Type B pancreatic cell (in vitro differentiated cells): ENCODE measurements around the gene PMFBP1. TPM values are rescaled to one million over a fixed set of nuclear protein-coding genes. Genes with fewer than 3 reads are reported as not detected.
"Not testable (repeated sequence)": the region's sequence is repeated elsewhere in the genome, so short reads cannot be mapped to it uniquely, and the experiment has no call there.

Source experiments
- DNase-seq: peaks from one replicate; pipeline ENCODE4 v3.0.0; 2021; ENCODE audit warnings: mixed read lengths; ENCODE audit not compliant: unreplicated experiment; ENCODE audit errors: extremely low spot score
- H3K27ac Mint-ChIP-seq: 2 replicates; pipeline ENCODE4 v1.8.0; 2021; ENCODE audit warnings: mild to moderate bottlenecking, mixed read lengths
- H3K27me3 Mint-ChIP-seq: 2 replicates; pipeline ENCODE4 v1.8.0; 2021; ENCODE audit warnings: mixed read lengths
- H3K36me3 Mint-ChIP-seq: 2 replicates; pipeline ENCODE4 v1.8.0; 2021; ENCODE audit warnings: mixed read lengths
- H3K4me1 Mint-ChIP-seq: one replicate; pipeline ENCODE4 v1.8.0; 2021; ENCODE audit warnings: mixed read lengths; ENCODE audit not compliant: unreplicated experiment
- H3K4me3 Mint-ChIP-seq: 2 replicates; pipeline ENCODE4 v1.8.0; 2021; ENCODE audit warnings: mild to moderate bottlenecking, mixed read lengths
- H3K9me3 Mint-ChIP-seq: 2 replicates; pipeline ENCODE4 v1.8.0; 2021; ENCODE audit warnings: mixed read lengths
- CTCF ChIP-seq: fragments of 200-600 bp; sonication (generic); conservative IDR thresholded peaks from 2 replicates; pipeline ENCODE4 v1.5.0; 2021; ENCODE audit warnings: antibody characterized with exemption, mild to moderate bottlenecking
- total RNA-seq: library from RNA; stranded (reverse); gene quantifications from 2 replicates; pipeline ENCODE4 v1.2.1, GENCODE V29; 2021; ENCODE audit warnings: low replicate concordance

Gene PMFBP1
- total RNA-seq, 1 donor from 2014 or later: 3.8 TPM

- Mint-ChIP-seq H3K9me3 (no peaks in the 10 kb centered on the region), H3K4me3 (peak overlapping the region; percentile 97), H3K27me3 (no peaks in the 10 kb centered on the region), H3K4me1 (peaks cover 22% of the 10 kb centered on the region), H3K36me3 (peaks cover 14% of the 10 kb centered on the region), H3K27ac (peak overlapping the region; percentile 28)
- DNase-seq: no peak
- TF ChIP-seq CTCF: no peak
Observed at GRCh38 chr16:72091217-72091616, 80.7 kb downstream of the PMFBP1 start.

DNA sequence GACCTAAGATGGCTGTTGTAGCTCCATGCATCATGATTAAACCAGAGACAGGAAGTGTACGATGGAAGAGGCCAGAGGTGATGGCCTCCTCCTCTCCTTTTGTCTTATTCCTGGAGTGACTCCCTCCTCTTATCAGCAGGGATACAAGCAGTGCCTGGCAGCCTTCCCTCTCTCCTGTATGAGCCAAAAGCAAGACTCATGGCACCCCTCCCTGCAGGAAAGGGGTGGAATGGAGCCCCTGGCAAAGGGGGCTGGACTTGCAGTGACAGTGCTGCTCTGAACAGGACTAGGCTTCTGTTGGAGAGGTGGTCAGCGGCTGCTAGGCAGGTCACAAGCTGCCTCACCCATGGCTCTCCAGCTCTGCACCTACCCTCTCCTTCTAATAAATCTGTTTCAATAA, 87.0 kb downstream of the PMFBP1 start:
- H3K36me3 Mint-ChIP-seq: peaks cover 26% of the 10 kb centered on the region
- peaks cover 4% of the 10 kb centered on the region for H3K9me3 Mint-ChIP-seq
- no peak for TF ChIP-seq CTCF
- no peak overlapping the region for H3K27ac Mint-ChIP-seq
- H3K4me1 Mint-ChIP-seq: no peaks in the 10 kb centered on the region
- H3K27me3 Mint-ChIP-seq: no peaks in the 10 kb centered on the region
- no peak overlapping the region for H3K4me3 Mint-ChIP-seq
- DNase-seq: no peak

DNA sequence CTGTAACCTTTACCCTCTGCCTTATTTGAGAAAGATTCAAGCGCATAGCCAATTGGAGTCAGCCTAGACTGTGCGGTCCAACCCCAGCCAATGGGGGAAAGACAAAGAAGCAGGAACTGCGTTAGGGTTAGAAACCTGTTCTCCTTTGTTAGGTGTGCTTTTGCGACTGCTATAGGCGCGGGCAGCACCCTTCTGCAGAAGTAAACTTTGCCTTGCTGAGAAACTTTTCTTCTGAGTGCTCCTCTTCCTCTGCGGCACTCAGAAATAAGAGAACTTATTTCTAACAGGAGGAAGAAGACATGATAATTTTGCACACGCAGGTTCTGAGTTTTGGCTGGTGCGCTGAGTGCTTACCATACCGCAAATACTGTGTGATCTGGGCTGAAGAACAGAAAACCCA, 87.5 kb downstream of the PMFBP1 start:
- no peaks in the 10 kb centered on the region for H3K4me1 Mint-ChIP-seq
- no peaks in the 10 kb centered on the region for H3K27me3 Mint-ChIP-seq
- DNase-seq: no peak
- no peak for TF ChIP-seq CTCF
- H3K4me3 Mint-ChIP-seq: no peak overlapping the region
- H3K9me3 Mint-ChIP-seq: peaks cover 4% of the 10 kb centered on the region
- no peak overlapping the region for H3K27ac Mint-ChIP-seq
- peaks cover 26% of the 10 kb centered on the region for H3K36me3 Mint-ChIP-seq

DNA sequence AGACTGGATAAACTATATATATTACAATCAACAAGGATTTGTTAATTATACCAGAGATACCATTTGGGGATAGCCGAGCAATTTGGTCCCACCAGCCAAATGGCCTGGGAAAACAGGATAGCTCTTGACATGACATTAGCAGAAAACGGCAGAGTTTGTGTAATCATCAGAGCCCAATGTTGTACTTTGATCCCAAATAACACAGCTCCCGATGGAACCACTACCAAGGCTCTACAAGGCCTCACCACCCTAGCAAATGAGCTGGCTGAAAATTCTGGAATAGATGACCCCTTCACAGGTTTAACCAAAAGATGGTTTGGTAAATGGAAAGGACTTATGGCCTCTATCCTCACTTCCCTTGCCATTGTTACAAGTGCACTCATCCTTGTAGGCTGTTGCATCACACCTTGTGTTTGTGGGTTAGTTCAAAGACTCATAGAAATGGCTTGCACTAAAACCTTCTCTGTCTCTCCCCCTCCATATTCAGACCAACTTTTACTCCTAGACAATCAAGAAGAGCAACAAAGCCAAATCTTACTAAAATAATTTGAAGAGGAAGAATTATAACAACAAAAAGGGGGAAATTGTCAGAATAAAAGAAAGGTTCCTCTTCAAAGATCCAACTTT, 88.1 kb downstream of the PMFBP1 start:
- no peak overlapping the region for H3K4me3 Mint-ChIP-seq
- no peak overlapping the region for H3K27ac Mint-ChIP-seq
- no peak for DNase-seq
- no peak for TF ChIP-seq CTCF
- H3K27me3 Mint-ChIP-seq: no peaks in the 10 kb centered on the region
- H3K9me3 Mint-ChIP-seq: peaks cover 4% of the 10 kb centered on the region
- no peaks in the 10 kb centered on the region for H3K4me1 Mint-ChIP-seq
- H3K36me3 Mint-ChIP-seq: peaks cover 23% of the 10 kb centered on the region

GRCh38 chr16:72076991-72077706, 94.8 kb downstream of the PMFBP1 start:
- H3K36me3 Mint-ChIP-seq, H3K4me3 Mint-ChIP-seq, H3K27me3 Mint-ChIP-seq, H3K4me1 Mint-ChIP-seq, H3K9me3 Mint-ChIP-seq, H3K27ac Mint-ChIP-seq, DNase-seq: not testable (repeated sequence)

GRCh38 chr16:72075067-72075466, 96.9 kb downstream of the PMFBP1 start:
- H3K9me3 Mint-ChIP-seq, H3K27me3 Mint-ChIP-seq, H3K4me3 Mint-ChIP-seq, H3K27ac Mint-ChIP-seq, DNase-seq, H3K36me3 Mint-ChIP-seq, H3K4me1 Mint-ChIP-seq: not testable (repeated sequence)
